Natural killer cell treated with Interleukin-12 subunit alpha and Interleukin-12 subunit beta and Interleukin-15 and Interleukin-18, amount 100 ng/mL, for 72 hours (primary cell): ENCODE results near the gene URAD. TPM values are rescaled to one million over a fixed set of nuclear protein-coding genes. Genes with fewer than 3 reads are reported as not detected.

ENCODE experiments used
- ATAC-seq, 2 donors: fragments of 150-1000 bp; cut with Tn5 transposase in 1 of 2; sonication (Bioruptor Pico), chemical (Tn5 transposase) in 1 of 2; 2 replicates each; pipeline ENCODE4 v1.10.0; 2021
- DNase-seq: peaks from one replicate; pipeline ENCODE4 v3.0.0; 2022; ENCODE audit warnings: low spot score
- H3K27ac Mint-ChIP-seq, 2 donors: 1 replicate in 1 of 2; 2 replicates in 1 of 2; pipeline ENCODE4 v1.8.0; 2022; ENCODE audit warnings: mixed read lengths in 2 of 2, mild to moderate bottlenecking in 1 of 2, moderate library complexity in 1 of 2
- H3K27me3 Mint-ChIP-seq, 2 donors: 1 replicate in 1 of 2; 2 replicates in 1 of 2; pipeline ENCODE4 v1.8.0; 2022; ENCODE audit warnings: mixed read lengths in 2 of 2
- H3K36me3 Mint-ChIP-seq: one replicate; pipeline ENCODE4 v1.8.0; 2022; ENCODE audit warnings: mixed read lengths
- H3K4me1 Mint-ChIP-seq, 2 donors: 1 replicate in 1 of 2; 2 replicates in 1 of 2; pipeline ENCODE4 v1.8.0; 2022; ENCODE audit warnings: low read depth in 2 of 2, mixed read lengths in 2 of 2, mild to moderate bottlenecking in 1 of 2
- H3K4me3 Mint-ChIP-seq: one replicate; pipeline ENCODE4 v1.8.0; 2022; ENCODE audit warnings: mixed read lengths
- H3K9me3 Mint-ChIP-seq: 2 replicates; pipeline ENCODE4 v1.8.0; 2022; ENCODE audit warnings: mixed read lengths
- total RNA-seq, 2 donors: library from RNA; stranded (reverse); gene quantifications; one replicate each; pipeline ENCODE4 v1.2.3, GENCODE V29; 2022

Gene URAD
- total RNA-seq, 2 donors from 2014 or later, result not detected

- no peak overlapping the region for H3K27ac Mint-ChIP-seq
- H3K27me3 Mint-ChIP-seq, result peaks cover 19 to 21% of the 10 kb centered on the region in 2 donors
- H3K4me3 Mint-ChIP-seq, result no peak overlapping the region
- H3K36me3 Mint-ChIP-seq, result no peaks in the 10 kb centered on the region
- DNase-seq, result no peak
- ATAC-seq, result no peak
- H3K9me3 Mint-ChIP-seq, result no peaks in the 10 kb centered on the region
- H3K4me1 Mint-ChIP-seq, result no peaks in the 10 kb centered on the region
These were observed 45.5 kb downstream of the URAD start for GRCh38 chr13:27942972-27943371.

DNA sequence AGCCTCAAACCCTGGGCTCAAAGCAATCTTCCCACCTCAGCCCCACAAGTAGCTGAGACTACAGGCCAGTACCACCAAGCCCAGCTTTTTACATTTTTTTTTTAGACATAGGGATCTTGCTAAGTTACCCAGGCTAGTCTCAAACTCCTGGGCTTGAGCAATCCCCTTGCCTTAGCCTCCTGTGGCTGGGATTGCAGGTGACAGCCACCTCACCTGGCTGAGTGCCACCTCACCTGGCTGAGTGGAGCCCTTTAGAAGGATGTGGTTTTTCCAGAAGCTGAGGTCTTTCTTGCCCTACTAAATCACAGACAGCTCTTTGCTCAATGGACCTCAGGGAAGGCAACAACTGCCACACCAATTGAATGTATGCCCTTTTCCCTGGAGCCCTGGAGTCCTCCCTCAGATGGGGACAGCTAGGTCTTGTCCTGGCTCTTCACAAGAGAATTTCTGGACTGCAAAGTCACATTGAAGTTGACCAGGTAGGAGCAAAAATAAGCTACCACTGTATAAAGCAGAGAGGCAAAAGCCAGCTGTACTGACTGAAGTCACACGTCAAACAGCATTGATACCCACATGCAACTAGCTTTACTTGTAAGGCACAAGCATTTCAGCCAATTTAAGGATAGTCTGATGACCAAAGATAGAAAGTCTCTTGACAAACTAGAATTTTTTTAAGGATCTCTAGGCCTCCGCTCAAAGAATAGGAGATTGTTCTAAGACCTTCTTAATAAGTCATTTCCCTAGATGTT lies 54.7 kb downstream of the URAD start:
- Mint-ChIP-seq H3K9me3 (no peaks in the 10 kb centered on the region), H3K4me3 (no peak overlapping the region), H3K27ac (no peak overlapping the region), H3K4me1 (no peaks in the 10 kb centered on the region), H3K27me3 (peaks cover 23 to 38% of the 10 kb centered on the region in 2 donors), H3K36me3 (no peaks in the 10 kb centered on the region)
- DNase-seq, result no peak
- no peak for ATAC-seq

DNA sequence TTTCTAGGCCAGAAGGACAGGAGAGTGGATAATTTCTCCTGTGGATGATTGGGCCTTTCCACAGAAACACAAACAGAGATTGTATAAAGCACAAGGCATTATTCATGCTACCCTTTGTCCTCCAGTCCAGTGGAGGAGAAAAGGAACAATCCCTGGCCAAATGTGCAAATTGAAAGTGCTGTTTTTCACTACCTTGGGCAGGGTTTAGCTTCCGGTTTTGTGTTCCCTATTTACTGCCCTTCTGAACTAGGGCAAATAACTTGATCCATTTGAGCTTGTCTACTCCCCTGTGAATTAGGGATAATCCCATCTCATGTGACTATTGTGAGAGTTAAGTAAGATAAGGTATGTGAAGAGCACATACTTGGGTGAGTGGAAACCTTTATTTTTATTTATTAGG lies 55.4 kb downstream of the URAD start:
- Mint-ChIP-seq H3K27ac (no peak overlapping the region), H3K36me3 (no peaks in the 10 kb centered on the region), H3K4me1 (no peaks in the 10 kb centered on the region), H3K27me3 (peaks cover 26 to 41% of the 10 kb centered on the region in 2 donors), H3K4me3 (no peak overlapping the region), H3K9me3 (no peaks in the 10 kb centered on the region)
- ATAC-seq, result no peak
- DNase-seq, result no peak

DNA sequence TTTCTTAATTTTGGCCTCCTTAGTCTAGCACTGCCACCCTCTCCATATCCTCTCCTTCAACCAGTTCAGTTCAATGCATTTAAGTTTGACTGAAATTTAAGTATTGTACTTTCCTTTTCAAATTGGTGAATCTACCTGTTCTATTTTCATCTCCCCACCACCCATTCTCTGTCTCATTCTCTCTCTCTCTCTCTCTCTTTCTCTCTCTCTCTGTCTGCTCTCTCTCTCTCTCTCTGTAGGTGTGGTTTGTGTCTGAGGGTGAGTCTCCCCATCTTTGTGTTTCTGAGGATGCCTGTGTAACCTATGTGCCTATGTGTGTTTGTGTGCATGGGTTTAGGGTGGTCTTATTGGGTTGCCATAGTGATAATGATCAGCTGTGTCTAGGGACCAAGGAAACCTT lies 58.6 kb downstream of the URAD start:
- Mint-ChIP-seq H3K27me3 (peaks cover 51 to 72% of the 10 kb centered on the region in 2 donors), H3K27ac (no peak overlapping the region), H3K9me3 (no peaks in the 10 kb centered on the region), H3K4me1 (peaks cover 3 to 10% of the 10 kb centered on the region in 2 donors), H3K4me3 (no peak overlapping the region), H3K36me3 (peaks cover 4% of the 10 kb centered on the region)
- DNase-seq, result no peak
- no peak for ATAC-seq

GRCh38 chr13:27928805-27929753 lies 59.4 kb downstream of the URAD start:
- no peak for ATAC-seq
- no peak overlapping the region for H3K27ac Mint-ChIP-seq
- H3K9me3 Mint-ChIP-seq, result no peaks in the 10 kb centered on the region
- H3K27me3 Mint-ChIP-seq, result peaks cover 53 to 74% of the 10 kb centered on the region in 2 donors
- H3K36me3 Mint-ChIP-seq, result peaks cover 4% of the 10 kb centered on the region
- no peak for DNase-seq
- H3K4me1 Mint-ChIP-seq, result peaks cover 3 to 10% of the 10 kb centered on the region in 2 donors
- no peak overlapping the region for H3K4me3 Mint-ChIP-seq

DNA sequence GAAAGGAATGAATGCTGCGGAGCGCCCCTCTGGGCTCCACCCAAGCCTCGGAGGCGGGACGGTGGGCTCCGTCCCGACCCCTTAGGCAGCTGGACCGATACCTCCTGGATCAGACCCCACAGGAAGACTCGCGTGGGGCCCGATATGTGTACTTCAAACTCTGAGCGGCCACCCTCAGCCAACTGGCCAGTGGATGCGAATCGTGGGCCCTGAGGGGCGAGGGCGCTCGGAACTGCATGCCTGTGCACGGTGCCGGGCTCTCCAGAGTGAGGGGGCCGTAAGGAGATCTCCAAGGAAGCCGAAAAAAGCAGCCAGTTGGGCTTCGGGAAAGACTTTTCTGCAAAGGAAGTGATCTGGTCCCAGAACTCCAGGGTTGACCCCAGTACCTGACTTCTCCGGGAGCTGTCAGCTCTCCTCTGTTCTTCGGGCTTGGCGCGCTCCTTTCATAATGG lies 60.1 kb downstream of the URAD start:
- no peak for ATAC-seq
- Mint-ChIP-seq H3K27me3 (peaks cover 59 to 74% of the 10 kb centered on the region in 2 donors), H3K4me3 (no peak overlapping the region), H3K36me3 (peaks cover 9% of the 10 kb centered on the region), H3K4me1 (peaks cover 6 to 10% of the 10 kb centered on the region in 2 donors), H3K27ac (no peak overlapping the region), H3K9me3 (no peaks in the 10 kb centered on the region)
- DNase-seq, result no peak

Other genes with a start within 250 kb of the URAD start
- gene GSX1, start 196.2 kb downstream of the URAD start, total RNA-seq, result not detected
- gene PDX1, start 68.7 kb downstream of the URAD start, total RNA-seq, result not detected
- gene CDX2, start 19.4 kb downstream of the URAD start, total RNA-seq, result not detected
- gene FLT3, start 111.9 kb upstream of the URAD start, total RNA-seq, result not detected
- 10 to 100 TPM; 38.5 to 43.2 TPM for gene PAN3, start 149.9 kb upstream of the URAD start, total RNA-seq